ENCODE results near the gene IL19. TPM values are rescaled to one million over a fixed set of nuclear protein-coding genes. Genes with fewer than 3 reads are reported as not detected.

The IL19 gene
- total and polyA plus RNA-seq, 4 donors, result not detected

DNA sequence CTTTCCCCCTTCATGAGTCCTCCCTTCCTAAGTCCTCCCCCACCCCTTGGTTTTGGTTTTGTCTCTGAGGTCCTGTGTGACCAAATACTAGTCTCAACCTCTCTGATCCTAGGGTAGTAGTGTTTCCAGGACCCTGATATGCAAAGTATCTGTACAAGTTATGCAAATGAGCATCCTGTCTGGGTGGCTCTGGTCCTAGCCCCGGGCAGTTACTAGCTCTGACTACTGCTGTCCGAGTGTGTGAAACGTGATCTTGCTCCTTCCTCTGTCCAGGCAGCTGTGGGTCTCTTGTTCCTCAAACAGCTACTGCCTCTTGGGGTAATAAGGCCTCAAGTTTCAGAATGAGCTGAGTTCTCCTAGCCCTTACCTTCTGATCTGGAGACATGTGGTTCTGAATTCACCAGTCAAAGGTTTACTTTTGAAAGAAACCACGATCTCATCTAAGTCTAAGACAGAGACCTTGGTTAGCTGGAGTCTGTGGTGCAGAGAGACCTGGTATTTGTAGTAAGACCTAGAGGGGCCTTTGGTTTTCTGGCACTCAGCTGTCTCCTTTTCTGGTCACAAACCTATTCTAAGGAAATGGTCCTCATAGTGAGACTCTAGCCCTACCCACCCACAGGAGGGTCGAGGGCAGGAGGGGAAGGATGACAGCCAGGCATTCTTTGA lies 31.0 kb upstream of the IL19 start:
- DNase-seq (ENCODE audit: low read depth in 4 of 6, low spot score in 6 of 6), result no peak
- Histone ChIP-seq H3K27me3 (ENCODE audit: control insufficient read depth, insufficient read depth, low read length) (no peaks in the 10 kb centered on the region), H3K36me3 (ENCODE audit: control insufficient read depth, insufficient read depth, low read length) (peaks cover 11% of the 10 kb centered on the region), H3K27ac (ENCODE audit: low read depth, low read length) (no peak overlapping the region), H3K9me3 (ENCODE audit: control insufficient read depth, insufficient read depth, low read length) (no peaks in the 10 kb centered on the region), H3K4me1 (ENCODE audit: control insufficient read depth, insufficient read depth, low read length) (no peaks in the 10 kb centered on the region), H3K4me3 (ENCODE audit: low read depth, low read length) (no peak overlapping the region)
- 41% methylated on average over 3 of the region's 5 CpGs for WGBS (ENCODE audit: insufficient coverage)

DNA sequence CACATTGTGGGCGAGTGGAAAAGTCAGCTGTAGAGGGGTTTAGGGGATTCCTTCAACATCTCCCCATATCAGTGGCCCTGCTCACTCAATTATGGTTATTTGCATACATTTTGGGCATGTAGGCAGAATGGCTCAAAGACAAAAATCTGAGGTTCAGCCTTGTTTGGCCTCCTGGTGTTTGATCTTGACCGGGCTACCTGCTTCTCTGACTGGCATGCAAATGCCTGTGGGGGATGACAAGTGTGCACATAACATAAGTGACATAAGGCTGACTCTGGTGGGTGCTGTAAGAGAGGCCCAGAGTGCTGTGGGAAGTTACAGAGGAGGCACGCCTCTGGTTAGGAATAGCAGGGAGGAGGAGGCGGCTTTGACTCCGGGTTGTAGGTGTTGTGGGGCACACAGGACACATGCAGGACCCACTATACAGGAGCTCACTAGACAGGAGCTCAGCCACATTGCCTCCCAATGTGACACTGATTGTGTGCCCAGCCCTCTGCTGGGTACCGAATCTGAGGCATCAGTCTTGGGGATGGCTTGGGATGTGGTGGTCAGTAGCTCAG lies 29.4 kb upstream of the IL19 start:
- Histone ChIP-seq H3K36me3 (ENCODE audit: control insufficient read depth, insufficient read depth, low read length) (peaks cover 3% of the 10 kb centered on the region), H3K9me3 (ENCODE audit: control insufficient read depth, insufficient read depth, low read length) (no peaks in the 10 kb centered on the region), H3K27me3 (ENCODE audit: control insufficient read depth, insufficient read depth, low read length) (no peaks in the 10 kb centered on the region), H3K4me1 (ENCODE audit: control insufficient read depth, insufficient read depth, low read length) (no peaks in the 10 kb centered on the region), H3K27ac (ENCODE audit: low read depth, low read length) (no peak overlapping the region), H3K4me3 (ENCODE audit: low read depth, low read length) (no peak overlapping the region)
- DNase-seq (ENCODE audit: low read depth in 4 of 6, low spot score in 6 of 6), result no peak
- 79% methylated on average over 5 of the region's 6 CpGs for WGBS (ENCODE audit: insufficient coverage)

DNA sequence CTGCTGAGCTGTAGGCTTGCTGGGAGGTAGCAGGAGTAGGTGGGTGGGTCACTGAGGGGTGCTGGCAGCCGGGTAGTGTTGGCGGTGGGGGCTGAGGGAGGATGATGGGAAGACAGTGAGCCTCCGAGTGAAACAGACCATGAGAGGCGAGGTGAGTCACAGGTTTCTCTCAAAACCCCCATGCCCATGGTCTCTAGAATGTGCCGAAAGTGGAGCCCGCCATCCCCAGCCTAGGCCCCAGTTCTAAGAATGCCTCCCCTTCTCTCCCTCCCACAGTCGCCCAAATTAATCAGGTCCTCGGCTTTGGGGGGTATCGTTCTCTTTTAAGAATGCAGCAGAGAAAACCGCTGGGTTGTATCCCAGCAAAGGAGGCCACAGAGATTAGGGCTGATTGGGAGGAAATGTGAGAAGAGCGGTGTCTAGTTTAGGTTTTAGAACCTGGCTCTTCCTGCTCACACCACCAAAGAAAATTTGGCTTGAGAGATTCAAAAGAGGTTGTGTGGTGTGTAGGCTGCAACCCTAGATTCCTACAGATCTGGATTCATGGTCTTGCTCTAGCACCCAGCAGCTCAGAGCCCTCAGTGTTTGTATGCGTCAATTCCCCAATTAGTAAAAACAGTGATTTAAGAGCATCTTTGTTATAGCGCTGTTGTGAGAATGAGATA lies 27.7 kb upstream of the IL19 start:
- WGBS (ENCODE audit: insufficient coverage), result 100% methylated on average over 2 of the region's 13 CpGs
- no peaks in the 10 kb centered on the region for H3K4me1 ChIP-seq (ENCODE audit: control insufficient read depth, insufficient read depth, low read length)
- no peaks in the 10 kb centered on the region for H3K36me3 ChIP-seq (ENCODE audit: control insufficient read depth, insufficient read depth, low read length)
- no peaks in the 10 kb centered on the region for H3K9me3 ChIP-seq (ENCODE audit: control insufficient read depth, insufficient read depth, low read length)
- H3K27ac ChIP-seq (ENCODE audit: low read depth, low read length), result no peak overlapping the region
- DNase-seq (ENCODE audit: low read depth in 4 of 6, low spot score in 6 of 6), result no peak
- no peak overlapping the region for H3K4me3 ChIP-seq (ENCODE audit: low read depth, low read length)
- no peaks in the 10 kb centered on the region for H3K27me3 ChIP-seq (ENCODE audit: control insufficient read depth, insufficient read depth, low read length)

DNA sequence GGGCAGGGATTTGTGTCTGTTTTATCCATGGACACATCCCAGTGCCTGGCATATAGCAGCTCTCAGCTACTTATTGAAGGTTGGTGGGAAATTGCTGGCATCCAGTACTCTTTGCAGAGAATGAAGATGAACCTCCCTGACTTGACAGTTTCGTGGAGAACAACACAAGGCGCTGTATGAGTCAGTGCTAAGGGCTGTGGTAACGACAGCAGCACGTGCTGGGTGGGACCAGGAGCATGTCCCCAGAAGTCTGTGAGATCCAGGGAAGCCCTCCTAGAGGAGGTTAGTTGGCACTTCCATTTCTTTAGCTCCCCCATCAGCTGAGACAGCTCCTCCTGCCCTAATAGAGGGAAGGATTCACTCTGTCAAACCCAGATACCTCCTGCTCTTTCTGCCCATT lies 25.9 kb upstream of the IL19 start:
- WGBS (ENCODE audit: insufficient coverage), result 88% methylated on average over 4 of the region's 4 CpGs

DNA sequence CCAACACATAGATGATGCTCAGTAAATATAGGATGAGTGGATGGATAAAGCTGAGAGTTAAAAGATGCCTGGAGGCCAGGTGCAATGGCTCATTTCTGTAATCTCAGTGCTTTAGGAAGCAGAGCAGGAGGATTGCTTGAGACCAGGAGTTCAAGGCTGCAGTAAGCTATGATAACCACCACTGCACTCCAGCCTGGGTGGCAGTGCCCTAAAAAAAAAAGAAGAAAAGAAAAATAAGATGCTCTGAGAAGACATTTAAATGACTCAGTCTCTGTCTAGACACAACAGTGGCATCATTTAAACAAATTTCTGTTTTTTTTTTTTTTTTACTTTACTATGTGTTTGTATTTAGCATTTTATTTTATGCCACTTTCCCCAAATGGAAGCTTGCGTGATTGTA lies 25.3 kb upstream of the IL19 start:
- Histone ChIP-seq H3K9me3 (ENCODE audit: control insufficient read depth, insufficient read depth, low read length) (no peaks in the 10 kb centered on the region), H3K27ac (ENCODE audit: low read depth, low read length) (no peak overlapping the region), H3K27me3 (ENCODE audit: control insufficient read depth, insufficient read depth, low read length) (no peaks in the 10 kb centered on the region), H3K4me3 (ENCODE audit: low read depth, low read length) (no peak overlapping the region), H3K4me1 (ENCODE audit: control insufficient read depth, insufficient read depth, low read length) (no peaks in the 10 kb centered on the region), H3K36me3 (ENCODE audit: control insufficient read depth, insufficient read depth, low read length) (no peaks in the 10 kb centered on the region)
- no peak for DNase-seq (ENCODE audit: low read depth in 4 of 6, low spot score in 6 of 6)
- no CpG with 5 or more reads among the region's 1 CpG for WGBS (ENCODE audit: insufficient coverage)

More for the DNA sequence above, 25.9 kb upstream of the IL19 start:
- Histone ChIP-seq H3K4me1 (ENCODE audit: control insufficient read depth, insufficient read depth, low read length) (no peaks in the 10 kb centered on the region), H3K4me3 (ENCODE audit: low read depth, low read length) (no peak overlapping the region), H3K9me3 (ENCODE audit: control insufficient read depth, insufficient read depth, low read length) (no peaks in the 10 kb centered on the region), H3K27ac (ENCODE audit: low read depth, low read length) (no peak overlapping the region), H3K27me3 (ENCODE audit: control insufficient read depth, insufficient read depth, low read length) (no peaks in the 10 kb centered on the region), H3K36me3 (ENCODE audit: control insufficient read depth, insufficient read depth, low read length) (no peaks in the 10 kb centered on the region)
- no peak for DNase-seq (ENCODE audit: low read depth in 4 of 6, low spot score in 6 of 6)

DNA sequence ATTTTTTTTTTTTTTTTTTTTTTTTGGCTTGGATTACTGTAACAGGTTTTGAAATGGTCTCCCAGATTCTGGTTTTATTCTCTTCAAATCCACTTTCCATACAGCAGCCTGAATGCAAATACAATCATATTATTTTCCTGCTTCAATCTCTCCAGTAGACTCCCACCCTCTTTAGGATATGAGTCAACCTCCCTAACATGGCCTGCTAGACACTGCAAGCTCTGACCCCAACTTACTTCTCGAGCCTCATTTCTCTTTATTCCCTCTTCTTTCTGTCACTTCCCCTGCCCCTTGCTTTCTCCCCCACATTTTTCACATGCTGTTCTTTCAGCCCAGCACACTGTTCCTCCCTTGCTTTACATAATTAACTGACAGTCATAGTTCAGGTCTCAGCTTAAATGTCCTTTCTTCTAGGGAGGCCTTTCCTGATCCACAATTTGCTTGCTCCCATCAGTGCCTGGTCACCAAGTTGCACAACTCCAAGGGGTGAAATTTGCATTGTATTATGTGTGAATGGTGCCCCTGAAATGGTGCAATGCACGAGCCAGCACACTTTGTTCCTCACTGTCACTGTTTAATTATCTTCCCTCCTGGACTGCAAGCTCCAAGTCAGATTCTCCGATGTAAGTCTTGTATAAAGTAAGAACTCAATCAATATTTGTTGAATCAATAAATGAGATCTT lies 22.1 kb upstream of the IL19 start:
- H3K4me3 ChIP-seq (ENCODE audit: low read depth, low read length), result no peak overlapping the region
- H3K36me3 ChIP-seq (ENCODE audit: control insufficient read depth, insufficient read depth, low read length), result no peaks in the 10 kb centered on the region
- 82% methylated on average over 1 of the region's 3 CpGs for WGBS (ENCODE audit: insufficient coverage)
- no peaks in the 10 kb centered on the region for H3K9me3 ChIP-seq (ENCODE audit: control insufficient read depth, insufficient read depth, low read length)
- no peaks in the 10 kb centered on the region for H3K4me1 ChIP-seq (ENCODE audit: control insufficient read depth, insufficient read depth, low read length)
- no peak for DNase-seq (ENCODE audit: low read depth in 4 of 6, low spot score in 6 of 6)
- H3K27me3 ChIP-seq (ENCODE audit: control insufficient read depth, insufficient read depth, low read length), result no peaks in the 10 kb centered on the region
- no peak overlapping the region for H3K27ac ChIP-seq (ENCODE audit: low read depth, low read length)

DNA sequence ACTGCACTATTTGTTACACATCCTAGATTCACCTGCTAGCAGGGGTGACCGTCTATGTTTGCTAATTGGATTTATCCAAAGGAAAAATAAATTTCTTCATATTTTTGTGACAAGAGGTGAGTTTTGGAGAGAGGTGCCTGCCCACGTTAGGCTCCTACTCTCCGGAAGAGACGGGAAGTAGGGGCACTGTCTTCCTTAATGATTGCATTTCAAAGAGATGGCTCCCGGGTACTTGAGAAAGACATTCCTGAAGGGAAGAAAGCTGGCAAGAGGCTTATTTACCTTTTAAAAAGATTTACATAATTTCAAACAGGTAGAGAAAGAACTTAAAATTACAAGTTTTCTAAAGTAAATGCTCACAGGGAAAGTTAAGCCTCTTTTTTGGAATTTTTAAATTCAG lies 18.7 kb upstream of the IL19 start:
- Histone ChIP-seq H3K36me3 (ENCODE audit: control insufficient read depth, insufficient read depth, low read length) (no peaks in the 10 kb centered on the region), H3K4me1 (ENCODE audit: control insufficient read depth, insufficient read depth, low read length) (no peaks in the 10 kb centered on the region), H3K9me3 (ENCODE audit: control insufficient read depth, insufficient read depth, low read length) (no peaks in the 10 kb centered on the region), H3K27ac (ENCODE audit: low read depth, low read length) (no peak overlapping the region), H3K4me3 (ENCODE audit: low read depth, low read length) (no peak overlapping the region), H3K27me3 (ENCODE audit: control insufficient read depth, insufficient read depth, low read length) (no peaks in the 10 kb centered on the region)
- DNase-seq (ENCODE audit: low read depth in 4 of 6, low spot score in 6 of 6), result no peak
- WGBS (ENCODE audit: insufficient coverage), result 51% methylated on average over 3 of the region's 5 CpGs

DNA sequence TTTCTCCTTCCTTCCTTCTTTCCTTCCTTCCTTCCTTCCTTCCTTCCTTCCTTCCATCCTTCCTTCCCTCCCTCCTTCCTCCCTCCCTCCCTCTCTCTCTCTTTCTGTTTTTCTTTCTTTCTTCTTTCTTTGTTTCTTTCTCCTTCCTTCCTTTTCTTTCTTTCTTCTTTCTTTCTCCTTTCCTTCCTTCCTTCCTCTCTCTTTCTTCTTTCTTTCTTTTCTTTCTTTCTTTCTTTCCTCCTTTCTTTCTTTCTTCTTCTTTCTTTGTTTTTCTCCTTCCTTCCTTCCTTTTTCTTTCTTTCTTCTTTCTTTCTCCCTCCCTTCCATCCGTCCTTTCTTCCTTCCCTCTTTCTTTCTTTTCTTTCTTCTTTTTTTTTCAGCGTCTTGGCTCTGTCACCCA lies 18.1 kb upstream of the IL19 start:
- H3K27me3 ChIP-seq (ENCODE audit: control insufficient read depth, insufficient read depth, low read length), result no peaks in the 10 kb centered on the region
- DNase-seq (ENCODE audit: low read depth in 4 of 6, low spot score in 6 of 6), result no peak
- H3K4me1 ChIP-seq (ENCODE audit: control insufficient read depth, insufficient read depth, low read length), result no peaks in the 10 kb centered on the region
- WGBS (ENCODE audit: insufficient coverage), result 83% methylated on average over 2 of the region's 2 CpGs
- H3K27ac ChIP-seq (ENCODE audit: low read depth, low read length), result no peak overlapping the region
- H3K36me3 ChIP-seq (ENCODE audit: control insufficient read depth, insufficient read depth, low read length), result no peaks in the 10 kb centered on the region
- H3K4me3 ChIP-seq (ENCODE audit: low read depth, low read length), result no peak overlapping the region
- no peaks in the 10 kb centered on the region for H3K9me3 ChIP-seq (ENCODE audit: control insufficient read depth, insufficient read depth, low read length)

DNA sequence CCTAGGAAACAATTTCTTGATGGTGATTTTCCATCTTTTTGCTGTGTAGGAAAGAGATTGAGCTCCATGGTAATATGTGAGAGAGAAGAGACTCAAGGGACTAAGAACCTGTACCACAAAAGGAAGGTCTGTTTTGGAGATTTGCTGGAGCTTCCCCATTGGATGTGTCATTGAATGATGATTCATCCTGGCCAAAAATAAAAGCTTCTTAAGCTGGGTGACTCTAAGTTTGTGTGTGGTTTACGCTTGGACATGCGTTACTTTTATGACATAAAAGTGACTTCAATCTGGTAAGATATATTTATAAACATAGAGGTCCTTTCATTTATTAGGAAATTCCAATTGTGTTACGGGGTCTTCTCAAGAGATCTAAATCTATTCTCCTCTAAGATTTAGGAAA lies 17.4 kb upstream of the IL19 start:
- H3K9me3 ChIP-seq (ENCODE audit: control insufficient read depth, insufficient read depth, low read length), result no peaks in the 10 kb centered on the region
- H3K4me1 ChIP-seq (ENCODE audit: control insufficient read depth, insufficient read depth, low read length), result no peaks in the 10 kb centered on the region
- H3K4me3 ChIP-seq (ENCODE audit: low read depth, low read length), result no peak overlapping the region
- no peaks in the 10 kb centered on the region for H3K27me3 ChIP-seq (ENCODE audit: control insufficient read depth, insufficient read depth, low read length)
- H3K36me3 ChIP-seq (ENCODE audit: control insufficient read depth, insufficient read depth, low read length), result no peaks in the 10 kb centered on the region
- no peak overlapping the region for H3K27ac ChIP-seq (ENCODE audit: low read depth, low read length)
- no CpG with 5 or more reads among the region's 3 CpGs for WGBS (ENCODE audit: insufficient coverage)
- DNase-seq (ENCODE audit: low read depth in 4 of 6, low spot score in 6 of 6), result no peak
